Nucleus accumbens (tissue), 56 donors: ENCODE measurements around the gene CEND1.
A peak's percentile ranks its signal among the peaks of the same experiment; 100 is the strongest.

Source experiments
- DNase-seq, 56 donors: peaks; one replicate each; lab custom pipeline; 2025; lab: John Stamatoyannopoulos, UW

The CEND1 gene

GRCh38 chr11:769887-770641 is 19.8 kb downstream of the CEND1 start:
- DNase-seq, result no peak

DNA sequence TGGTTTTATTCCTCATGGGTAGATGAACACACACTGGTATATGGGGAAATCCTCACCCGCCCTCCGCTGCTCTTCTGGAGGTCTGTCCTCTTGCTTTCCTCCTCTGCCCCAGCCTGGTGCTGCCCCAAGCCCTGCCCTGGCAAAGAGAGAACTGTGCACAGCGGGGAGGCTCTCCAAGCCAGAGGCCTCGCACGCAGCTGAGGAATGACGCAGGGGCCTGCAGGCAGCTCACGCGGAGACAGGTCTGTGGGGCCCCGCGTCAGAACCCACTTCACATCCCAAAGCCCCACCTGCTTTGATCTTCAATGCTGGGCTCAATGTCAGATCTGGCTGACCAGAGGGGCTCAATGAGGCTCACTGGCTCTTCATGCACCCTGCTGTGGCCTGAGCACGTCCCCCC is 22.7 kb downstream of the CEND1 start:
- no peak for DNase-seq

GRCh38 chr11:766936-767210 is 23.0 kb downstream of the CEND1 start:
- no peak for DNase-seq

- DNase-seq, result no peak
Observed at GRCh38 chr11:766106-766935, 23.6 kb downstream of the CEND1 start.

- DNase-seq, result no peak
Observed at GRCh38 chr11:765802-766091, 24.1 kb downstream of the CEND1 start.

GRCh38 chr11:765025-765801 is 24.7 kb downstream of the CEND1 start:
- peak in 31 of 56 donors; percentile 19 to 70 (median 41) for DNase-seq

DNA sequence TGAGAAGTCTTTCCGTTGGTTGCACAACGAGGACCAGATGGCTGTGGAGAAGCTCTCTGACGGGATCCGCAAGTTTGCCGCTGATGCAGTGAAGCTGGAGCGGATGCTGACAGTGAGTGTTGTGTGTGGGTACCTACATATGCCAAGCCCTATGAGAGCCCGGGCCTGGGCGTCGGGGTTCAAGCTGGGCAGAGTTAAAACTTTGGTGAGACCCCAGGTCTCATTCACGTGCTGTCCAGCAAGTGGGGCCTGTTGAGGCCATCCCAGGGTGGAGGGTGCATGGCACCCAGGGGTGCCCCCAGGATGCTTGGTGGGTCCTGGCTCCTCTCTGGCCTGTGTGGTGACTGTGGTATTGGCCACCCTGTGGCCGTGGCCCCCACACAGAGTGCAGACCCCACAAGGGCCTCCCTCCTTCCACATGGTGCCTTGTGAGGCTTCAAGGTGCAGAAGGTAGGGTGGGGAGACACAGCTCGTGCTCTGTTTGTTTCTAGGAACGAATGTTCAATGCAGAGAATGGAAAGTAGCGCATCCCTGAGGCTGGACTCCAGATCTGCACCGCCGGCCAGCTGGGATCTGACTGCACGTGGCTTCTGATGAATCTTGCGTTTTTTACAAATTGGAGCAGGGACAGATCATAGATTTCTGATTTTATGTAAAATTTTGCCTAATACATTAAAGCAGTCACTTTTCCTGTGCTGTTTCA is 25.4 kb downstream of the CEND1 start:
- no peak for DNase-seq

DNA sequence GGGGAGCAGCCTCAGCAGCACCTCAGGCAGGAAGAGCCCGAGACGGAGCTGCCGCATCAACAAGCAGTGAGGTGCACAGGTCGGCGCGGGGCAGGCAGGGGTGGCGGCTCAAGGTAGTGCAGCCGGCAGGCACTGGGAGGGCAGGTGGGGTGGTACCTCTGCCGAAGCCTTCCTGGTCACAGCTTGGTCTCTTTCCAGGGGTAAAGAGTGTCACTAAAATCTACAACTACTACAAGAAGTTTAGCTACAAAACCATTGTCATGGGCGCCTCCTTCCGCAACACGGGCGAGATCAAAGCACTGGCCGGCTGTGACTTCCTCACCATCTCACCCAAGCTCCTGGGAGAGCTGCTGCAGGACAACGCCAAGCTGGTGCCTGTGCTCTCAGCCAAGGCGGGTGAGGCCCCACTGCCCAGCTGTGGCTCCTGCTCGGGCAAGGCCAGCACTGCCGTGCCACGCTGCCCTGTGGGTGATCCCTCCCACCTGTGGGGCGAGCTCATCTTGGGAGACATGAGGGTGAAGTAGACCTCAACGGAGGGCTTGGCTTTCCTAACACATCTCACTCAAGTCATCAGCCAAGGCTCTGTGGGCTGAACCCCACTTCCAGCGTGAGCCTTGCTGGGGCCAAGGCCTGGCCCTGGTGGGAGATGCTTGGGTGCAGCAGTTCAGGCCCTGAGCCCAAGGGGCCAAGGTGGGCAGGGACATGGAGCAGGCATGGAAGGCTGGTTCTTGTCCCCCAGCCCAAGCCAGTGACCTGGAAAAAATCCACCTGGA is 26.2 kb downstream of the CEND1 start:
- DNase-seq, result no peak

- DNase-seq, result no peak
Observed at GRCh38 chr11:763073-763463, 26.8 kb downstream of the CEND1 start.

DNA sequence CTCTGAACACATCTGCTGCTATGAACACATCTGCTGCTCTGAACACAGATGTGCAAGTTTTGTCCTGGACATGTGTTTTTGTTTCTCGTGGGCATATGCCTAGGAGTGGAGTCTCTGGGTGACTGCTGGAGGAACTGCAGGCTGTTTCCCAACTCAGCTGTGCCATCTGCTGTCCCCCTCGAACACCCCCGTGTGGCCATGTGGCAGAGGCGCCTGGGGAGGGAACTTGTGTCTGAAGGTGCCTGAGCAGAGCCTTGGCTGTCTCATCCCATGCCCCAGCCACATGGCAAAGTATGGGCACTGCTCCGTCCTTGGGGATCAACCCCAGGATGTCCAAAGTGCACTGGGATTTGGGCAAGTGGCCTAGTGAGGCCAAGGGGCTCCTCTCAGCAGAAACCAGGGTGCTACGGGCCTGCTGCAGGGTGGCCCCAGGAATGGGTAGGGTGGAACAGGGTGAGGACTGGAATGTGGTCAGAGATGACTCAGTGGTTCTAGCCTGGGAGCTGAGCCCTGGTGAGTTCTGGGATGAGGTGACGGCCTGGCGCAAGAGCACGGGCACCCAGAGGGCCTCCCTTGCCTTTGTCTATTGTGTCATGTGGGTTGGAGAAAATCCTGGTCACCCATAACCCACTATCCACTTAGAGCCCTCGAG is 27.3 kb downstream of the CEND1 start:
- DNase-seq, result peak in 28 of 56 donors; percentile 21 to 65 (median 42)

DNA sequence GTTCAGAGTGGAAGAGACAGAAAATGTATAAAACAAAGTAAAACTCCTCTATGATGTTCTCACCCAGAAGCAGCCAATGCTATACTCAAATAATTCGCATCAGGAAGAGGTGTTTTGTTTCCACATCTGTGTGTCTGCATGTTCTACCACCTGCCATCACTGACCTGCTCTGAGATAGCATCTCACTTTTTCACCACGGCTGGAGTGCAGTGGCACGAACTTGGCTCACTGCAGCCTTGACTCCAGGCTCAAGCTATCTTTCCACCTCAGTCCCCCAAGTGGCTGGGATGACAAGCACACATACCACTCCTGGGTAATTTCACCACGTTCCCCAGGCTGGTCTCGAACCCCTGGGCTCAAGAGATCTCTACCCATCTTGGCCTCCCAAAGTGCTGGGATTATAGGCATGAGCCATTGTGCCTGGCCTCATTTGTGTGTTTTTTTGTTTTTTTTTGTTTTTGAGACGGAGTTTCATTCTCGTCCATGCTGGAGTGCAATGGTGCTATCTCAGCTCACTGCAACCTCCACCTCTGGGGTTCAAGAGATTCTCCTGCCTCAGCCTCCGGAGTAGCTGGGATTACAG is 28.3 kb downstream of the CEND1 start:
- no peak for DNase-seq

GRCh38 chr11:760236-760635 is 29.7 kb downstream of the CEND1 start:
- no peak for DNase-seq

GRCh38 chr11:749731-750130 is 40.2 kb downstream of the CEND1 start:
- DNase-seq, result no peak

GRCh38 chr11:748007-748359 is 41.9 kb downstream of the CEND1 start:
- DNase-seq, result peak in 1 of 56 donors; percentile 15

DNA sequence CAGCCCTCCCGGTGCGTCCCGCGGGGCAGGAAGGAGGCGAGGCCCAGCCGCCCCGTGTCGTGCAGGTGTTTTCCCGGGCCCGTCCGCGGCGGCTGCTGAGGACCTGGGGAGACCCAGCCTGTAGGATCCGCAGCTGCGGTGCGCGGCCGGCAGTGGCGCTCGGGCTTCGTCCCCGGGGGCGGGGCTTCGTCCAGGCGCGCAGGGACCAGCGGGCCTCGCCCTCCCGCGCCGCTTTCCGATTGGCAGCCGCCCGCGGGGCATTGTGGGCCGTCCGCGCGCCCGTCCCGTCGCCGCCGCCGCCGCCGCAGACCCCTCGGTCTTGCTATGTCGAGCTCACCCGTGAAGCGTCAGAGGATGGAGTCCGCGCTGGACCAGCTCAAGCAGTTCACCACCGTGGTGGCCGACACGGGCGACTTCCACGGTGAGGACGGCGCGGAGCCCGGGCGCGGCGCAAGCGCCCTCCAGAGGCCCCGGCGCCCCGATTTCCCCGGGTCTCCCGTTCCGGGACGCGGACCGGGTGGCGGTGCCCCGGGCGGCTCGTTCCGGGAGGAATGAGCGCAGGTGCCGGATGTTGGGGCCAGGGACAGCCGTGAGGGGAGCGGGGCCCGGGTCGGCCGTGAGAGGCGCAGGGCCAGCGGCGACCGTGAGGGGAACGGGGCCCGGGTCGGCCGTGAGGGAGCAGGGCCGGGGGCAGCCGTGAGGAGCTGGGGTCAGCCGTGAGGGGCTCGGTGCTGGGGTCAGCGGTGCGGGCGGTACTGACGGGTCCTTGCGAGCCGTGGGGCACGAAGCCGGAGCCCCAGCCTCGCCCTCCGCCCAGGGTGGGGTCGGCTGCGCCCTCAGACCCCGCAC is 42.5 kb downstream of the CEND1 start, which contains the start of gene TALDO1:
TSS of gene TALDO1 (plus strand) at position 307 of the 849 bp plus-strand sequence. CDS start at position 325, 18 bp downstream.
- peak in 55 of 56 donors; percentile 40 to 94 (median 84) for DNase-seq

- DNase-seq, result peak in 44 of 56 donors; percentile 28 to 77 (median 65)
Observed at GRCh38 chr11:746289-747157, 43.4 kb downstream of the CEND1 start.

DNA sequence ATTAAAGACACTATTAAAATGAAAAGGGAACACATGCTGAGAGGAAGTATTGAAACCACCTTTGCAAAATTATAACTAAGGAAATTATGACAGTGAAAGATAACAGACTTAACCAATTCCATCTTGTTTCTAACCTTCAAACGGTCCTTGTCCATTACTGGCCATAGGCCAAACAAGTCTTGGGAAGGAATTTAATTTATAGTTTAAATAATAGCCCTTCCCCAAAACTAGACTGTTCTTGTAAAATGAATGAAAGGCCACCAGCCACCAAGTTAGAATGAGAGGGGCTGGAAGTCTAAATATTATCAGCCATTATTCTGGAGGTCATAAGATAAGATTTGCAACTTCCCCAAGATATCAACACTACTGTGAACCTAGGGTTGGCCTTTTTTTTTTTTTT is 44.5 kb downstream of the CEND1 start:
- DNase-seq, result no peak
